ENCODE measurements around the gene TGM1.

DNA sequence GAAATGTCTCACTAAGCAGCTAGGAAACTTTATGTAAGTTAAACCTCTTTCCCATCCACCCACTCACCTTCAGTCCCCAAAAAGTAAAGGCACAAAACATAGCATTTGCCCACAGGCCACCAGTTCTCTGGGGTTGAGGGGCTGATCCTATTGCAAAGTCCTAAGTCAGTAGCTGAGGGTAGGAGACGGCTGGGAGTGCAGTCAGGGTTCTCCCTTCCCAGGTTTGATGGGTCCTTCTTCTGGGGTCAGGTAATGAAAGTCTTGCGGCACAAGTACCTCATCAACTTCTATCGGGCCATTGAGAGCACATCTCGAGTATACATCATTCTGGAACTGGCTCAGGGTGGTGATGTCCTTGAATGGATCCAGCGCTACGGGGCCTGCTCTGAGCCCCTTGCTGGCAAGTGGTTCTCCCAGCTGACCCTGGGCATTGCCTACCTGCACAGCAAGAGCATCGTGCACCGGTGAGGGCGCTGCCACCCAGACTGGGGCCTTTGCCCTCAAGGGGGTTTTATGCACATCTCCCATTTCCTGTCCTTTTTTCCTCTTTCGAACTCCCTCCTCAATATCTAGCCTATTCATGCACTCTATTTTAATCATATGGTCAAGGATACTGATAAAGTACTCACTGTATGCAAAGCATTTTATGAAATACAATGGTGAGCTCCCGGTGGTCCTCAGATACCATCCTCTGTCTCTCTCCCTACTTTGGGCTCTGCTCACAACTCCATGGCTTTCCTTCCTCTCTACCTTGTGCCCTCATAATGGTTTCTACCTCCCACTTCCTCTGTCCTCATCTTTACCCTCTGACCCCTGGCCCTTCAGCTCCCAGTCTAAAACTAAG is 56.5 kb downstream of the TGM1 start:
- TF ChIP-seq POLR2A (IDR thresholded peaks at IDR 0.05; ENCODE audit: low read length) = no peak
- TF ChIP-seq GATA1 (IDR thresholded peaks at IDR 0.05; ENCODE audit: low read depth, low read length) = no peak
